GM12878 (cell line): ENCODE results near the gene OR1F1. TPM values are rescaled to one million over a fixed set of nuclear protein-coding genes. Genes with fewer than 3 reads are reported as not detected.
A peak's percentile ranks its signal among the peaks of the same experiment; 100 is the strongest.

Source experiments
- ASH2L ChIP-seq: fragments of 300-600, 200-600 bp; sonication (generic); IDR thresholded peaks from 2 replicates; pipeline ENCODE4 v1.6.1; 2017; ENCODE audit warnings: low read depth, mild to moderate bottlenecking, borderline replicate concordance
- CREM ChIP-seq: IDR thresholded peaks from 2 replicates; pipeline ENCODE4 v1.6.1; 2014; ENCODE audit warnings: antibody characterized with exemption, low read depth
- EP300 ChIP-seq, 2 experiments: fragments of 150-350 bp in 1 of 2; IDR thresholded peaks; 2 replicates each; pipeline ENCODE4 v1.6.1; 2011 to 2012; ENCODE audit warnings: low read depth in 2 of 2, low read length in 2 of 2, borderline replicate concordance in 1 of 2, improper control_type of control experiment in 1 of 2, inconsistent platforms in 1 of 2; ENCODE audit not compliant: control insufficient read depth in 1 of 2
- ESRRA ChIP-seq: IDR thresholded peaks from 2 replicates; pipeline ENCODE4 v1.6.1; 2012; ENCODE audit warnings: mild to moderate bottlenecking, low read length, improper control_type of control experiment
- ETV6 ChIP-seq, 2 experiments: fragments of 450-650 bp in 1 of 2; IDR thresholded peaks in 1 of 2; conservative IDR thresholded peaks in 1 of 2; 2 replicates each; pipeline ENCODE4 v1.6.1; 2014; ENCODE audit warnings: antibody characterized with exemption in 1 of 2, borderline replicate concordance in 1 of 2, low read depth in 1 of 2, mild to moderate bottlenecking in 1 of 2, moderate library complexity in 1 of 2
- FOS ChIP-seq: IDR thresholded peaks from 3 replicates; pipeline ENCODE4 v1.6.1; 2011; ENCODE audit warnings: borderline replicate concordance; ENCODE audit not compliant: insufficient read length; ENCODE audit errors: extremely low read depth
- IKZF1 ChIP-seq: fragments of 450-650 bp; conservative IDR thresholded peaks from 2 replicates; pipeline ENCODE4 v1.6.1; 2017; ENCODE audit warnings: antibody characterized with exemption, mild to moderate bottlenecking
- MEF2A ChIP-seq: IDR thresholded peaks from 2 replicates; pipeline ENCODE4 v1.6.1; 2011; ENCODE audit warnings: low read depth, mild to moderate bottlenecking, low read length, moderate library complexity; ENCODE audit not compliant: insufficient read depth
- MEF2B ChIP-seq: fragments of 450-650 bp; IDR thresholded peaks from 2 replicates; pipeline ENCODE4 v1.6.1; 2018; ENCODE audit warnings: mild to moderate bottlenecking, moderate library complexity; ENCODE audit not compliant: partially characterized antibody, poor library complexity, severe bottlenecking
- NFYA ChIP-seq: IDR thresholded peaks from 2 replicates; pipeline ENCODE4 v1.6.1; 2011; ENCODE audit warnings: low read depth, mild to moderate bottlenecking, low read length, improper control_type of control experiment, borderline replicate concordance
- SUPT20H ChIP-seq: IDR thresholded peaks from 2 replicates; pipeline ENCODE4 v1.6.1; 2011; ENCODE audit warnings: low read depth, mild to moderate bottlenecking, low read length, moderate library complexity, borderline replicate concordance; ENCODE audit not compliant: control insufficient read depth
- TCF12 ChIP-seq: IDR thresholded peaks from 2 replicates; pipeline ENCODE4 v1.6.1; 2011; ENCODE audit warnings: low read depth, mild to moderate bottlenecking, low read length
- ZBTB11 ChIP-seq: fragments of 450-650 bp; formaldehyde crosslinking; IDR thresholded peaks from 2 replicates; pipeline ENCODE4 v1.5.0; 2022; ENCODE audit warnings: mild to moderate bottlenecking, missing genetic modification characterization
- polyA plus RNA-seq, 11 experiments: library from polyadenylated mRNA; depleted of rRNA in 4 of 11; unstranded in 6 of 11; stranded (reverse) in 5 of 11; fragments of >200 nt; fragmentation: Nextera tagmentation in 4 of 11; fragmentation: Illumina TruSeq in 1 of 11; extraction: Ambion mirVana in 4 of 11; extraction: Trizol in 1 of 11; gene quantifications; 1 replicate in 1 of 11; 2 replicates in 10 of 11; pipeline versions ENCODE4 v1.2.1 to v1.2.3, GENCODE V29; 2011 to 2016; ENCODE audit warnings: inconsistent platforms in 2 of 11, missing spikeins in 2 of 11, low read depth in 1 of 11
- total RNA-seq, 4 experiments: library from RNA; depleted of rRNA in 3 of 4; stranded (reverse); fragments of >200 nt in 3 of 4; fragmentation: Illumina TruSeq in 1 of 4; extraction: Trizol in 1 of 4; gene quantifications; 2 replicates each; pipeline versions ENCODE4 v1.2.1 to v1.2.3, GENCODE V29; 2013 to 2021
- TF ChIP-seq, protein P1 (sequence below): IDR thresholded peaks from 2 replicates; pipeline ENCODE4 v1.6.1; 2012; ENCODE audit warnings: low read length, inconsistent platforms
- TF ChIP-seq, protein P2 (sequence below): fragments of 150-350 bp; IDR thresholded peaks from 2 replicates; pipeline ENCODE4 v1.6.1; 2016; ENCODE audit warnings: low read depth, low read length
- TF ChIP-seq, protein P3 (sequence below), 3 experiments: IDR thresholded peaks in 2 of 3; conservative IDR thresholded peaks in 1 of 3; 2 replicates each; pipeline ENCODE4 v1.5.1; 2011; ENCODE audit warnings: low read depth in 3 of 3, low read length in 3 of 3, mild to moderate bottlenecking in 3 of 3, control low read depth in 2 of 3, moderate library complexity in 2 of 3, inconsistent platforms in 1 of 3, mixed read lengths in 1 of 3; ENCODE audit not compliant: control insufficient read depth in 2 of 3, insufficient read depth in 1 of 3; ENCODE audit errors: extremely low read depth in 1 of 3

OR1F1 gene
- total and polyA plus RNA-seq, 10 of the 15 experiments (the other 5 are each of a cell fraction or from before 2014, with no cell fraction given): 0.10 to 0.14 (median 0.12) TPM; not detected in 7

- TF ChIP-seq, protein P1, sequence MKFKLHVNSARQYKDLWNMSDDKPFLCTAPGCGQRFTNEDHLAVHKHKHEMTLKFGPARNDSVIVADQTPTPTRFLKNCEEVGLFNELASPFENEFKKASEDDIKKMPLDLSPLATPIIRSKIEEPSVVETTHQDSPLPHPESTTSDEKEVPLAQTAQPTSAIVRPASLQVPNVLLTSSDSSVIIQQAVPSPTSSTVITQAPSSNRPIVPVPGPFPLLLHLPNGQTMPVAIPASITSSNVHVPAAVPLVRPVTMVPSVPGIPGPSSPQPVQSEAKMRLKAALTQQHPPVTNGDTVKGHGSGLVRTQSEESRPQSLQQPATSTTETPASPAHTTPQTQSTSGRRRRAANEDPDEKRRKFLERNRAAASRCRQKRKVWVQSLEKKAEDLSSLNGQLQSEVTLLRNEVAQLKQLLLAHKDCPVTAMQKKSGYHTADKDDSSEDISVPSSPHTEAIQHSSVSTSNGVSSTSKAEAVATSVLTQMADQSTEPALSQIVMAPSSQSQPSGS: no peak; the same call in 1 of the 2 replicates
- no peak for TF ChIP-seq NFYA
- TF ChIP-seq ETV6 (conservative IDR thresholded peaks at IDR 0.05 in 1 of 2, IDR thresholded peaks at IDR 0.05 in 1 of 2; ENCODE audit: borderline replicate concordance in 1 of 2, low read depth in 1 of 2): no peak; a peak in 1 of 4 replicates
- no peak for TF ChIP-seq ZBTB11 (CRISPR knock-in tag)
- no peak; the same call in 1 of the 2 replicates for TF ChIP-seq ESRRA
- TF ChIP-seq, protein P2, sequence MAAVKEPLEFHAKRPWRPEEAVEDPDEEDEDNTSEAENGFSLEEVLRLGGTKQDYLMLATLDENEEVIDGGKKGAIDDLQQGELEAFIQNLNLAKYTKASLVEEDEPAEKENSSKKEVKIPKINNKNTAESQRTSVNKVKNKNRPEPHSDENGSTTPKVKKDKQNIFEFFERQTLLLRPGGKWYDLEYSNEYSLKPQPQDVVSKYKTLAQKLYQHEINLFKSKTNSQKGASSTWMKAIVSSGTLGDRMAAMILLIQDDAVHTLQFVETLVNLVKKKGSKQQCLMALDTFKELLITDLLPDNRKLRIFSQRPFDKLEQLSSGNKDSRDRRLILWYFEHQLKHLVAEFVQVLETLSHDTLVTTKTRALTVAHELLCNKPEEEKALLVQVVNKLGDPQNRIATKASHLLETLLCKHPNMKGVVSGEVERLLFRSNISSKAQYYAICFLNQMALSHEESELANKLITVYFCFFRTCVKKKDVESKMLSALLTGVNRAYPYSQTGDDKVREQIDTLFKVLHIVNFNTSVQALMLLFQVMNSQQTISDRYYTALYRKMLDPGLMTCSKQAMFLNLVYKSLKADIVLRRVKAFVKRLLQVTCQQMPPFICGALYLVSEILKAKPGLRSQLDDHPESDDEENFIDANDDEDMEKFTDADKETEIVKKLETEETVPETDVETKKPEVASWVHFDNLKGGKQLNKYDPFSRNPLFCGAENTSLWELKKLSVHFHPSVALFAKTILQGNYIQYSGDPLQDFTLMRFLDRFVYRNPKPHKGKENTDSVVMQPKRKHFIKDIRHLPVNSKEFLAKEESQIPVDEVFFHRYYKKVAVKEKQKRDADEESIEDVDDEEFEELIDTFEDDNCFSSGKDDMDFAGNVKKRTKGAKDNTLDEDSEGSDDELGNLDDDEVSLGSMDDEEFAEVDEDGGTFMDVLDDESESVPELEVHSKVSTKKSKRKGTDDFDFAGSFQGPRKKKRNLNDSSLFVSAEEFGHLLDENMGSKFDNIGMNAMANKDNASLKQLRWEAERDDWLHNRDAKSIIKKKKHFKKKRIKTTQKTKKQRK: no peak
- peak; percentile 15 for TF ChIP-seq CREM
- 0 out of 2 replicates have a peak, but pooled peaks have one; percentile 46 for TF ChIP-seq MEF2A
- no peak for TF ChIP-seq TCF12
- TF ChIP-seq IKZF1: peak; percentile 64
- TF ChIP-seq, protein P3, sequence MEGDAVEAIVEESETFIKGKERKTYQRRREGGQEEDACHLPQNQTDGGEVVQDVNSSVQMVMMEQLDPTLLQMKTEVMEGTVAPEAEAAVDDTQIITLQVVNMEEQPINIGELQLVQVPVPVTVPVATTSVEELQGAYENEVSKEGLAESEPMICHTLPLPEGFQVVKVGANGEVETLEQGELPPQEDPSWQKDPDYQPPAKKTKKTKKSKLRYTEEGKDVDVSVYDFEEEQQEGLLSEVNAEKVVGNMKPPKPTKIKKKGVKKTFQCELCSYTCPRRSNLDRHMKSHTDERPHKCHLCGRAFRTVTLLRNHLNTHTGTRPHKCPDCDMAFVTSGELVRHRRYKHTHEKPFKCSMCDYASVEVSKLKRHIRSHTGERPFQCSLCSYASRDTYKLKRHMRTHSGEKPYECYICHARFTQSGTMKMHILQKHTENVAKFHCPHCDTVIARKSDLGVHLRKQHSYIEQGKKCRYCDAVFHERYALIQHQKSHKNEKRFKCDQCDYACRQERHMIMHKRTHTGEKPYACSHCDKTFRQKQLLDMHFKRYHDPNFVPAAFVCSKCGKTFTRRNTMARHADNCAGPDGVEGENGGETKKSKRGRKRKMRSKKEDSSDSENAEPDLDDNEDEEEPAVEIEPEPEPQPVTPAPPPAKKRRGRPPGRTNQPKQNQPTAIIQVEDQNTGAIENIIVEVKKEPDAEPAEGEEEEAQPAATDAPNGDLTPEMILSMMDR (IDR thresholded peaks at IDR 0.05 in 2 of 3, conservative IDR thresholded peaks at IDR 0.05 in 1 of 3; ENCODE audit: control insufficient read depth in 2 of 3, extremely low read depth in 1 of 3, insufficient read depth in 1 of 3, low read depth in 3 of 3, low read length in 3 of 3): no peak
- TF ChIP-seq MEF2B: no peak
- TF ChIP-seq ASH2L: no peak
- no peak for TF ChIP-seq SUPT20H
- no peak for TF ChIP-seq FOS
- TF ChIP-seq EP300 (IDR thresholded peaks at IDR 0.05; ENCODE audit: borderline replicate concordance in 1 of 2, control insufficient read depth in 1 of 2, low read depth in 2 of 2, low read length in 2 of 2): peak in 1 of 2 experiments; percentile 65; a peak in 1 of 4 replicates
Measured at GRCh38 chr16:3150346-3151218, 37.4 kb upstream of the OR1F1 start (continued).
